Stimulated activated CD4-positive, alpha-beta T cell treated with anti-CD3 and anti-CD28 coated beads, Interleukin-15, amount 100 ng/mL, for 1 hour (primary cell): Measurements from ENCODE around the gene RTN4.

Experiments
- DNase-seq, 2 donors: peaks; one replicate each; pipeline ENCODE4 v3.0.0-alpha.2; 2020; ENCODE audit warnings: low read depth in 1 of 2, low spot score in 1 of 2

RTN4 gene

DNA sequence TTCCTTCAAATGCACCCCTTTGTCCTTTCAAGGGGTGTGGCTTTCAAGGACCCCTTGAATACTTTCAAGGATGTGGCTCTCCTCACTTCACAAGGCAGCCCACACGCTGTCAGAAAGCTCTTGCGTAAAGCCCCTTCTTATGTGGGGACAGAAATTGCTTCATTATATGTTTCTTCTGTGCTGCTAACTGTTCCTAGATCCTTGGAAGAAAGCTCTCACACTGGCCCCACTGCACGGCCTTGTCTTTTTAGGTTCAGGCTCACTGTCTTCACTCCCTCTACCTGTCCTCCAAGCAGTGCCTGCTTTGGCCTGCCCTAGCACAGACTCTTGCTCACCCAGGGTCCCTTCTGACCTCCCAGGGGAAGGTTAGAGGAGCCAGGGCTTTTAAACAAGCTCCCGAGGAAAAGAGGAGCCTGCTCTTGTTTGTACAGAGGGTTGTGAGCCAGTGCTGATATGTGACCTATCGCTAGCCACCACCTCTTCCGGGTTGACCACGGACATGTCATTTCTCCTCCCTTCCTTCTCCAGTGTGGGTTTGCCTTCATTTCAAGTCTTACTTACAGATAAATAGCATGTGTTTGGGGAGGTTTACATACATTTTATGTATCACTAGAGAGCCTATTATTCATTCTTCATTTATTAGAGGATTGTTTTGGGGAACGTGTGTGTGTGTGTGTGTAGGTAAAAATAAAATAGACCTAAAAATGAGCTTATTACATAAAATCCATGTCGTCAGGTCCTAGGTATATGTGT is 94.7 kb downstream of the RTN4 start:
- DNase-seq = no peak

- DNase-seq = no peak
These were observed 95.4 kb downstream of the RTN4 start for GRCh38 chr2:54954705-54955357.

DNA sequence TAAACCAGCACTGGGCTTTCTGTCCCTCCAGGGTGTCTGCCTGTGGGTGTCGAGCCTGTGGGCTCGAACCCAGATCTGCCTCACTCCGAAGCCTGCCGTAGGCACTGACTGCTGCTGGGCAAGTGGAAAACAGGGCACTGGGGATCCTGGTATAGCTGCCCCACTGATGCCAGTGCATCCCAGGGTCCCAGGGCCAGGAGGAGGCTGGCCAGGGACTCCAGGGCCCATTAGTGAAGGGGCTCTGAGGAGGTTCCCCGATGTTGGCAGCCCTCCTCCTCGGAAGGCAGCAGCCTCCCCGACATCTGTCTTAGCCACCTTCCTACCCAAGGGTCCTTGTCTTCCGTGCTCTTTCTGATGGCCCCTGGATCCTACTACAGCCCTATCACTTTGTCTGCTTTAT is 96.1 kb downstream of the RTN4 start:
- no peak for DNase-seq

GRCh38 chr2:54952978-54953456 is 97.2 kb downstream of the RTN4 start:
- DNase-seq = no peak

DNA sequence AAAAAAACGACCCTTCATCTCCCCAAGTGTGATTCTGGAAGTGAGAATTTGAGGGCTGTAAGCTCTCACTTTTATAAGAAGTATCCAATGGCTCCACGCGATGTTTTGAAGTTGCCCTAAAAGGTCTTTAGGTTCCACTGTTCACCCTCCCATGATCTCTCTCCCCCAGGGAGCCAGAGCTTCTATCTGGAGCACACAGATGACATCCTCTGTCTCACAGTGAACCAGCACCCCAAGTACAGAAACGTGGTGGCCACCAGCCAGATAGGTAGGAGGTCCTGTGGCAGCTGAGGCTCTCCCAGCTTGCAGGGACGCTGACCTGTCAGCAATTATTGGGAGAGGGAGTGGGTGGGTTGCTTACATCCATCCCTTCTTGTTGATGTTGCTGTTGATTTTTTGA is 97.8 kb downstream of the RTN4 start:
- DNase-seq = no peak

DNA sequence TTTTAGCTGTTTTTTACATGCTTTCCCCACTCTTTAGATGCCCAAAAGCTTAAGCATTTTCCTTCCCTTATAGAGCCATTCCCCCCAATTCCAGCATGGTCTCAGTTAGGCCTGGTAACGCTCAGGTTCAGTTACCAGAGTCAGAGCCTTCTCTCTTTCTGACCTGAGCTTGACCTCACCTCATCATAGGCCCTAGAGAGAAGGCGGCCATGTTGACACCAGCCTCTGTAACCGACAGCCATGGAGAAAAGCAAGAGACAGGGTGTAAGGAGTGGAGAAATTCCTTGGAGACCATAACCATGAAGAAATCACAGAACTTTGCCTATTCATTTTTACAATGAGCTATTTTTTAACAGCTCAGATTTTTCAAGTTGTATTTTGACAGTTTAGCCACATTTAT is 99.4 kb downstream of the RTN4 start:
- no peak for DNase-seq

GRCh38 chr2:54949431-54949830 is 100.8 kb downstream of the RTN4 start:
- no peak for DNase-seq

- DNase-seq = no peak
These were observed 102.1 kb downstream of the RTN4 start for GRCh38 chr2:54948120-54948519.

GRCh38 chr2:54947646-54948045 is 102.6 kb downstream of the RTN4 start:
- DNase-seq = no peak

DNA sequence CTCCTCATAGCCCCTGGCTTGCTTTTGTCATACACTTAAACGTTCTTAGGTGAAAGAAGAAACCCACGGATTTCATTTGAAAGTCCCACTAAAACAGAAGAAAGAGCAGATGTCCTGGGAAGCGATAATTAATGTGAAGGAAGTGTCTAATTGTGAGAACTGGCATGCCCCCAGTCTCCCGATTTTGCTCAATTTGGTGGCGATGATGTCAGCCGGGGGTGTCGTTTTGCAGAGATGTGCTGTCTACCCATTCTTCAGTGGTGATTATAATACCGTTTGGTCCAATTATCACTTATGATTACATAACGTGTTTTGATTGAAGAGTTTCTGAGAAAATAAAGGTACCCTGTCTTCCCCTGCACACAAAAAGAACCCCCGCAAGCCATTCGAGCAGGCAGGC is 103.1 kb downstream of the RTN4 start:
- DNase-seq = no peak

- no peak for DNase-seq
These were observed 103.9 kb downstream of the RTN4 start for GRCh38 chr2:54946220-54946805.

DNA sequence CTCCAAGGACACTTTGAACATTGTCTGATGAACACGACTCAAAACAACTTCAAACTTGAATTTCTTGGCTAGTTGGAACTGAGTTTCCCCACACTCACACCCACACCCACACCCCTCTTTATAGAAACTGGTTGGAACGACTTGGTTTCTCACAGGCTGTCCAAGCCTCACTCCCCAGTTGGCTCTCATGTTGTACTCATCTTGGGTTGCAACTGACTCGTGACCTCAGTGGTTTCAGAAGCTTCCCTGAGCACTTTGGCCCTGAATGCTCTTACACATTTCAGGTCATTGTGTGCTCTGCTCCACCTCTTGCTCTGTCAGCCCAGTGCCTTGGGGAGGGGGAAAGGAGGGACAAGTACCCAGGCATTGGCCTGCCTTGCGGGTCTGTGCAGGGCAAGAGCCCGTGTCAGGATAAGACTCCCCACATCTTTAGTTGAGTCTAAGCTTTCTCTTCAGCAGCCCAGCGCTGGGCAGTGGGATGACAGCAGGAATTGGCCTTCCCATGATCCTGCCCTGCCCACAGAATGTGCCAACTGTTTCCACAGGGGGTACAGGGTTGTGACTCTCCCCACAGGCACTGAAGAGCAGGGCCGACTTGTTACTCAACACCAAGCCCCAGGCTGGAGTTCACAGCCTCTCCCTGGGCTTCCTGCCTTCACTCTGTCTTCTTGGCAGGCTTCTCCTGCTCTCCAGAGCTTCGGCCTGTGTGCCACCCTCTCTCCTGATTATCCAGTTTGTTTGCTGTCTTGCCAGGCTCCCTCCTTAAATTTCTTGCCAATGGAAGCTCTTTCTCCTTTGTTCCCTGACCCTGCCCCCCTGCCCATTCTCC is 104.6 kb downstream of the RTN4 start:
- DNase-seq = no peak

GRCh38 chr2:54944724-54945326 is 105.4 kb downstream of the RTN4 start:
- DNase-seq = no peak

DNA sequence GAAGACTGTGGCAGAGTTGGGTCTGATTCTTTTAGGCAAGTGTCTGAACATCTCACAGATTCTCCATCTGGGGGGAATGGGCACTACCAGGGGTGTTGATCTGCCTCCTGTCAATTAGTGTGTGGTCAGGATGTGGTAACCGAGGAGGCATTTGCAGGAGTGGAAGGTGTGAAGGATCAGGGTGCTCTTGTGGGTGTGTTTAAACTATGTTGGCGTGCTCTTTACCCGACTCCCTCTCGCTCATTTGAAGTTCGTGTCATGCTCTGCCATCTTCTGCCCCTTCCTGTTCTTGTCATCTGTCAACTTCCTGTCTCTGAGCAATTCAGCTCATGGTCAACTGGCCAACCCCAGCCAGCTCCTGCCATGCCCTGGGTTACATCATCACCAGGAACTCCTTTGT is 107.9 kb downstream of the RTN4 start:
- DNase-seq = no peak

DNA sequence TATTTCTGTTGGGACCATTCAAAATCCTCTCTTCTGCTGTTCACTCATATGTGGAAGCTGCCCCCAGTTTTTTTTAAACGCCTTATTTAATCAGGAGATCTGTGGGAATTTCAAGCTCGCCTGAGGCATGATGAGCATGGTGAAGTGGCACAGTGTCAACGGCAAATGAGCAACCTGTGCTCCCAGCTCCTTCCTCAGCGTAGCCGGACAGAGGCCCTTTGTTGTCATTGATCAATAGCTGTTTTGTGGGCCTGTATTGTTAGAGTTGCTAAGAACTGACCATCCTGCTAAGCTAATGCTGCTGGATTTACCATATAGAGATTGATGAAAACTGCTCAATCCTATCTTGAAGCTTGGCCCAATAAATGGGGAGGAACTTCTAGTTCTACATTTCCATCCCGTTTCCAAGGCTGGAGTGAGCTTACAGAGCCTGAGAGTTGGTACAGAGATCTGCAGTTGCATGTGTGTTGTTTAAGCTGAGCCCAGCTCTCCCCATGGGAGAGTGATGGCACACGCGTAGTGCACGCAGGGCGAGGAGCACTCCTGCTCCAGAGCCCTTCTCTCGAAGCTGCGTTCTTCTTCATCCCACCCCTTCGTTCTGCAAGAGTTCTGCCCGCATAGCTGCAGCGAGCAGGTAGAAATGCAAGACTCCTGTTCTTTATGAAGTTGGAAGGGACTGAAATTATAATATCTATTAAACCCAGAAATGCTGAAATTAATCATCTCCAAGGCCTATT is 108.8 kb downstream of the RTN4 start:
- no peak for DNase-seq

GRCh38 chr2:54940723-54941122 is 109.5 kb downstream of the RTN4 start:
- no peak for DNase-seq

DNA sequence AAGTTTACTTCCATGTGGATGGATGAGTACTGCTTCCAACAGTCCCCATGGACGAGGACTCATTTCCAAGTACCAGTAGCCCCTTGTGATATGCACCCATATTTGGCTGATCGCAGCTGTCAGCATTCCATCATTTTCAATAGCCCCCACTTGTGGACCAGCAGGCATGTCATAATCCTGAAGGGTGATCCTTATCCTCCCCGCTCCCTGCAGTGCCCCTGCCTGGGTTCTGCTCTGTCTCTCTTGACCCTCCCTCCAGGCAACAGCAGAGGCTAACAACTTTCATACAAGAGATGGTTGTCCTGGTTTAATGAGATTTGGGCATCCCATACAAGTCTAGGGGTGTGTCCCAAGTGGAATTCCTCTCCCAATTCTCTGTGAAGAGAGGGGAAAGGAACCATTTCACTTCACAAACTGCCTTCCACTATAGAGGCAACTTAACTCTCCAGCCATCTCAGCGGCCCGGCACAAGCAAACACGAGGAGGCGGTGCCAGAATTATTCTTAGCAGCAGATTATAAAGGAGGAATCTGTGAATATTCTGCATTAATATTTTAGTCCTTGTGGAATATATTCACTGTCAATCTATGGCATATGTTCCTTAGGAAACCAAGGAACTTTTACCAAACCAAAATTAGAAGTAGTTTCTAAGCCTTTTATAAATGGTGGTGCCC is 110.7 kb downstream of the RTN4 start:
- no peak for DNase-seq

- DNase-seq = no peak
These were observed 113.5 kb downstream of the RTN4 start for GRCh38 chr2:54936766-54937165.

GRCh38 chr2:54935389-54935788 is 114.9 kb downstream of the RTN4 start:
- no peak for DNase-seq

- no peak for DNase-seq
These were observed 118.8 kb downstream of the RTN4 start for GRCh38 chr2:54931473-54931872.
